Urothelium cell line (cell line): ENCODE results near the gene EPC1.
"Not testable (repeated sequence)": the region's sequence is repeated elsewhere in the genome, so short reads cannot be mapped to it uniquely, and the experiment has no call there.

Experiments
- DNase-seq: peaks from one replicate; pipeline ENCODE4 v3.0.0; 2011; ENCODE audit warnings: low spot score, mixed read lengths
- FAIRE-seq: peaks from 2 replicates; lab custom pipeline; 2011; peaks lifted over from hg19 to GRCh38; lab: Jason Lieb, UNC

The EPC1 gene

GRCh38 chr10:32346551-32347362 is at the start of gene EPC1:
Gene EPC1 (minus strand): TSS chr10:32347158. CDS start chr10:32346915, 243 bp downstream.
- FAIRE-seq (peak; percentile 93), DNase-seq (peak; percentile 96)

GRCh38 chr10:32393911-32394310 is 47.0 kb upstream of the EPC1 start:
- FAIRE-seq, result no peak
- DNase-seq, result no peak

GRCh38 chr10:32392284-32392683 is 45.3 kb upstream of the EPC1 start:
- FAIRE-seq, DNase-seq: not testable (repeated sequence)

GRCh38 chr10:32390193-32390592 is 43.2 kb upstream of the EPC1 start:
- DNase-seq (no peak), FAIRE-seq (no peak)

- DNase-seq (no peak), FAIRE-seq (no peak)
Measured at GRCh38 chr10:32388258-32389027, 41.5 kb upstream of the EPC1 start.

- DNase-seq (no peak), FAIRE-seq (no peak)
Measured at GRCh38 chr10:32386623-32387260, 39.8 kb upstream of the EPC1 start.

- FAIRE-seq, result no peak
- DNase-seq, result no peak
Measured at GRCh38 chr10:32384171-32384570, 37.2 kb upstream of the EPC1 start.

- DNase-seq (no peak), FAIRE-seq (no peak)
Measured at GRCh38 chr10:32381165-32381564, 34.2 kb upstream of the EPC1 start.

GRCh38 chr10:32379950-32380551 is 33.1 kb upstream of the EPC1 start:
- peak; percentile 98 for FAIRE-seq
- no peak for DNase-seq

GRCh38 chr10:32379318-32379949 is 32.5 kb upstream of the EPC1 start:
- DNase-seq, result peak; percentile 57
- no peak for FAIRE-seq

- DNase-seq, result peak; percentile 91
- peak; percentile 40 for FAIRE-seq
Measured at GRCh38 chr10:32378363-32379317, 31.7 kb upstream of the EPC1 start.

- FAIRE-seq (no peak), DNase-seq (peak; percentile 40)
Measured at GRCh38 chr10:32377458-32378259, 30.7 kb upstream of the EPC1 start.

GRCh38 chr10:32376771-32377170 is 29.8 kb upstream of the EPC1 start:
- DNase-seq (no peak), FAIRE-seq (no peak)

GRCh38 chr10:32376097-32376496 is 29.1 kb upstream of the EPC1 start:
- FAIRE-seq (no peak), DNase-seq (no peak)

- FAIRE-seq, result no peak
Measured at GRCh38 chr10:32375631-32376030, 28.7 kb upstream of the EPC1 start.

GRCh38 chr10:32374605-32375004 is 27.6 kb upstream of the EPC1 start:
- DNase-seq (no peak), FAIRE-seq (no peak)

More at GRCh38 chr10:32375631-32376030, 28.7 kb upstream of the EPC1 start:
- no peak for DNase-seq

- FAIRE-seq (no peak), DNase-seq (no peak)
Measured at GRCh38 chr10:32373496-32373895, 26.5 kb upstream of the EPC1 start.

GRCh38 chr10:32373031-32373430 is 26.1 kb upstream of the EPC1 start:
- FAIRE-seq (no peak), DNase-seq (no peak)
